H1 (cell line): ENCODE measurements around the gene IFT81. TPM values are rescaled to one million over a fixed set of nuclear protein-coding genes. Genes with fewer than 3 reads are reported as not detected.

Experiments used
- CTCF ChIA-PET: fragments of 300-600 bp; sonication (Branson Sonifier 250); formaldehyde crosslinking; loops from one replicate; lab custom pipeline; 2021; ENCODE audit not compliant: partially characterized antibody; lab: Charles Lee
- POLR2A ChIA-PET: fragments of 300-600 bp; sonication (Branson Sonifier 250); formaldehyde crosslinking; loops from one replicate; lab custom pipeline; 2021; ENCODE audit warnings: inconsistent platforms; ENCODE audit not compliant: partially characterized antibody; lab: Charles Lee
- DNase-seq, 2 experiments: peaks; one replicate each; pipeline versions ENCODE4 v3.0.0 to v3.0.0-alpha.2; 2010 to 2022; ENCODE audit warnings: low spot score in 2 of 2, low read depth in 1 of 2, mixed read lengths in 1 of 2
- FAIRE-seq: peaks from 2 replicates; lab custom pipeline; 2011; peaks lifted over from hg19 to GRCh38; lab: Jason Lieb, UNC
- H2AFZ ChIP-seq: 2 replicates; pipeline ENCODE4 v1.8.1; 2012; ENCODE audit warnings: low read length, inconsistent platforms
- H2AK5ac ChIP-seq: 2 replicates; pipeline ENCODE4 v1.6.1; 2013; ENCODE audit warnings: low read depth, low read length
- H2BK120ac ChIP-seq: replicated peaks from 2 replicates; pipeline ENCODE3; 2013; ENCODE audit warnings: low read depth, low read length, inconsistent platforms
- H2BK12ac ChIP-seq: 2 replicates; pipeline ENCODE4 v1.6.1; 2013; ENCODE audit warnings: low read depth, low read length
- H2BK15ac ChIP-seq: 2 replicates; pipeline ENCODE4 v1.6.1; 2013; ENCODE audit warnings: low read length
- H2BK20ac ChIP-seq: 2 replicates; pipeline ENCODE4 v1.6.1; 2013; ENCODE audit warnings: low read length
- H2BK5ac ChIP-seq: 2 replicates; pipeline ENCODE4 v1.6.1; 2013; ENCODE audit warnings: low read depth, low read length
- H3K14ac ChIP-seq: 2 replicates; pipeline ENCODE4 v1.6.1; 2013; ENCODE audit warnings: inconsistent platforms; ENCODE audit not compliant: insufficient read length
- H3K18ac ChIP-seq: 2 replicates; pipeline ENCODE4 v1.6.1; 2013; ENCODE audit warnings: low read length; ENCODE audit errors: extremely low read depth
- H3K23ac ChIP-seq: 2 replicates; pipeline ENCODE4 v1.6.1; 2013; ENCODE audit warnings: inconsistent platforms; ENCODE audit not compliant: insufficient read length
- H3K23me2 ChIP-seq: 2 replicates; pipeline ENCODE4 v1.6.1; 2013; ENCODE audit warnings: low read depth, low read length
- H3K27ac ChIP-seq: 2 replicates; pipeline ENCODE4 v1.6.1; 2011; ENCODE audit warnings: low read depth, low read length, inconsistent platforms
- H3K27me3 ChIP-seq, 4 experiments: replicated peaks in 1 of 4; 1 replicate in 1 of 4; 2 replicates in 3 of 4; pipeline versions ENCODE4 v1.6.1 to v1.8.1; 2011 to 2013; ENCODE audit warnings: low read length in 3 of 4, mild to moderate bottlenecking in 3 of 4, inconsistent platforms in 2 of 4, mixed read lengths in 2 of 4, moderate library complexity in 1 of 4; ENCODE audit not compliant: control insufficient read depth in 3 of 4, insufficient read depth in 3 of 4; ENCODE audit errors: extremely low read depth in 1 of 4
- H3K36me3 ChIP-seq, 4 experiments: 2 replicates each; pipeline versions ENCODE4 v1.6.1 to v1.8.1; 2011 to 2013; ENCODE audit warnings: mild to moderate bottlenecking in 4 of 4, low read length in 3 of 4, moderate library complexity in 2 of 4, control low read depth in 1 of 4, inconsistent platforms in 1 of 4; ENCODE audit not compliant: insufficient read depth in 4 of 4, control insufficient read depth in 2 of 4
- H3K4ac ChIP-seq: replicated peaks from 2 replicates; pipeline ENCODE3; 2013; ENCODE audit warnings: low read length, low read depth, mixed read lengths, inconsistent platforms; ENCODE audit not compliant: insufficient read length
- H3K4me1 ChIP-seq, 4 experiments: replicated peaks in 1 of 4; 1 replicate in 1 of 4; 2 replicates in 3 of 4; pipeline versions ENCODE4 v1.6.1 to v1.8.1; 2011 to 2013; ENCODE audit warnings: low read length in 3 of 4, inconsistent platforms in 2 of 4, mixed read lengths in 1 of 4; ENCODE audit not compliant: insufficient read depth in 4 of 4, control insufficient read depth in 3 of 4
- H3K4me2 ChIP-seq, 2 experiments: 2 replicates each; pipeline versions ENCODE4 v1.6.1 to v1.8.1; 2011 to 2013; ENCODE audit warnings: low read depth in 2 of 2, low read length in 2 of 2, control low read depth in 1 of 2, inconsistent platforms in 1 of 2, mild to moderate bottlenecking in 1 of 2; ENCODE audit not compliant: insufficient read depth in 1 of 2
- H3K4me3 ChIP-seq, 4 experiments: fragments of 200-600, 300-600 bp in 1 of 4; sonication (generic), shearing (Covaris generic), sonication (Bioruptor Twin) in 1 of 4; 2 replicates each; pipeline versions ENCODE4 v1.5.1 to v1.8.1; 2011 to 2016; ENCODE audit warnings: low read length in 4 of 4, low read depth in 3 of 4, control low read depth in 2 of 4, inconsistent platforms in 2 of 4, mild to moderate bottlenecking in 2 of 4, mixed read lengths in 1 of 4, moderate library complexity in 1 of 4; ENCODE audit not compliant: insufficient read depth in 2 of 4; ENCODE audit errors: extremely low read depth in 1 of 4
- H3K56ac ChIP-seq: replicated peaks from 2 replicates; pipeline ENCODE3; 2013; ENCODE audit warnings: low read depth, mild to moderate bottlenecking, mixed read lengths, low read length, inconsistent platforms; ENCODE audit not compliant: insufficient read length
- H3K79me1 ChIP-seq: 2 replicates; pipeline ENCODE4 v1.6.1; 2013; ENCODE audit warnings: low read depth, low read length, control low read depth
- H3K79me2 ChIP-seq, 2 experiments: 2 replicates each; pipeline versions ENCODE4 v1.6.1 to v1.8.1; 2012 to 2013; ENCODE audit warnings: low read length in 2 of 2, mild to moderate bottlenecking in 2 of 2, inconsistent platforms in 1 of 2; ENCODE audit not compliant: insufficient read depth in 2 of 2, control insufficient read depth in 1 of 2
- H3K9ac ChIP-seq, 4 experiments: replicated peaks in 1 of 4; 1 replicate in 1 of 4; 2 replicates in 3 of 4; pipeline versions ENCODE4 v1.6.1 to v1.8.1; 2011 to 2013; ENCODE audit warnings: low read depth in 3 of 4, low read length in 3 of 4, control low read depth in 2 of 4, mild to moderate bottlenecking in 2 of 4, moderate library complexity in 2 of 4, inconsistent platforms in 1 of 4; ENCODE audit errors: extremely low read depth in 1 of 4
- H3K9me3 ChIP-seq, 2 experiments: 2 replicates each; pipeline versions ENCODE4 v1.6.1 to v1.8.1; 2012 to 2013; ENCODE audit warnings: mild to moderate bottlenecking in 2 of 2, moderate library complexity in 2 of 2, control low read depth in 1 of 2, inconsistent platforms in 1 of 2, low read depth in 1 of 2, low read length in 1 of 2, mixed read lengths in 1 of 2; ENCODE audit not compliant: insufficient read depth in 2 of 2
- H4K20me1 ChIP-seq, 2 experiments: replicated peaks in 1 of 2; 2 replicates each; pipeline versions ENCODE3 to v1.8.1; 2011 to 2013; ENCODE audit warnings: inconsistent platforms in 2 of 2, low read length in 2 of 2, mild to moderate bottlenecking in 1 of 2; ENCODE audit not compliant: insufficient read depth in 2 of 2, control insufficient read depth in 1 of 2
- H4K5ac ChIP-seq: 2 replicates; pipeline ENCODE4 v1.6.1; 2013; ENCODE audit warnings: low read length, low read depth, mixed read lengths, inconsistent platforms; ENCODE audit not compliant: insufficient read length
- H4K8ac ChIP-seq: 2 replicates; pipeline ENCODE4 v1.8.0; 2013; ENCODE audit warnings: mild to moderate bottlenecking, moderate library complexity, low read length, inconsistent platforms; ENCODE audit not compliant: insufficient read depth; ENCODE audit errors: extremely low read depth
- H4K91ac ChIP-seq: replicated peaks from 2 replicates; pipeline ENCODE3; 2013; ENCODE audit warnings: low read length, mixed read lengths, inconsistent platforms; ENCODE audit not compliant: insufficient read length
- KDM1A ChIP-seq: fragments of 200-600, 300-600 bp; sonication (generic); IDR thresholded peaks from 2 replicates; pipeline ENCODE4 v1.7.1; 2016; ENCODE audit warnings: mild to moderate bottlenecking, low read length, borderline replicate concordance
- SP2 ChIP-seq: IDR thresholded peaks from 2 replicates; pipeline ENCODE4 v1.6.1; 2012; ENCODE audit warnings: mild to moderate bottlenecking, low read length, inconsistent platforms
- TAF7 ChIP-seq: optimal IDR thresholded peaks from 2 replicates; pipeline ENCODE3; 2011; ENCODE audit warnings: low read depth, mild to moderate bottlenecking, inconsistent platforms, low read length, moderate library complexity, borderline replicate concordance
- WGBS, 2 experiments: shearing (Covaris generic) in 1 of 2; methylation state at CpG; one replicate each; pipeline versions ENCODE4 v1.1.6 to v1.1.7; 2013 to 2015; ENCODE audit warnings: low lambda C conversion rate in 2 of 2, mixed read lengths in 2 of 2, inconsistent platforms in 1 of 2, low coverage in 1 of 2, missing lambda C conversion rate in 1 of 2; ENCODE audit not compliant: insufficient replicate concordance in 2 of 2, insufficient coverage in 1 of 2, insufficient read length in 1 of 2; ENCODE audit errors: extremely low coverage in 1 of 2, missing lambda C conversion rate in 1 of 2; 5-methylcytosine and 5-hydroxymethylcytosine counted together
- polyA plus RNA-seq, 7 experiments: library from polyadenylated mRNA; depleted of rRNA in 3 of 7; stranded (reverse) in 5 of 7; unstranded in 2 of 7; fragments of >200 nt in 5 of 7; fragments of 200-250 nt in 2 of 7; gene quantifications; 1 replicate in 5 of 7; 2 replicates in 1 of 7; 4 replicates in 1 of 7; pipeline versions ENCODE4 v1.2.1 to v1.2.3, GENCODE V29; 2011 to 2013; ENCODE audit warnings: missing spikeins in 2 of 7, mixed read lengths in 2 of 7
- total RNA-seq: library from RNA; stranded (reverse); fragmentation: NEBNext Ultra II Directional; extraction: Animal tissue kit (Norgen Biotek cat#: 25700); gene quantifications from 2 replicates; pipeline ENCODE4 v1.2.1, GENCODE V29; 2021

IFT81 gene
- total and polyA plus RNA-seq, 2 of the 8 experiments (the other 6 are each of a cell fraction or from before 2014, with no cell fraction given): 4.1 to 14.5 TPM

GRCh38 chr12:110109837-110110535 is 14.2 kb upstream of the IFT81 start:
- Histone ChIP-seq H3K27ac (no peak overlapping the region), H3K79me2 (no peaks in the 10 kb centered on the region), H3K23me2 (no peaks in the 10 kb centered on the region), H3K18ac (no peak overlapping the region), H3K4me1 (peaks cover 0 to 4% (median under 1%) of the 10 kb centered on the region in 4 experiments; a peak in 2 of 7 replicates), H4K20me1 (no peaks in the 10 kb centered on the region), H3K9me3 (0 out of 4 replicates have a peak, but pooled peaks cover 0 to 3% of the 10 kb centered on the region in 2 experiments), H4K5ac (no peak overlapping the region), H3K36me3 (no peaks in the 10 kb centered on the region), H2BK120ac (no peak overlapping the region), H4K8ac (no peak overlapping the region), H2AK5ac (no peak overlapping the region), H3K56ac (no peak overlapping the region), H3K14ac (no peak overlapping the region), H3K23ac (no peak overlapping the region), H3K9ac (no peak overlapping the region), H3K4ac (no peak overlapping the region), H3K27me3 (no peaks in the 10 kb centered on the region), H4K91ac (no peak overlapping the region), H2BK12ac (no peak overlapping the region), H3K4me3 (no peak overlapping the region), H3K4me2 (peak overlapping the region in 1 of 2 experiments; percentile 32; a peak in 1 of 4 replicates), H2AFZ (peak overlapping the region; percentile 98; the same call in 1 of the 2 replicates), H2BK20ac (no peak overlapping the region), H3K79me1 (no peaks in the 10 kb centered on the region), H2BK5ac (no peak overlapping the region), H2BK15ac (no peak overlapping the region)
- TF ChIP-seq SP2 (no peak), KDM1A (no peak), TAF7 (no peak)
- ChIA-PET CTCF (no interaction called here), POLR2A (interaction anchor here (0.6 kb wide), 1 partner anchor 58 kb away, joined by 3 read pairs; no protein-coding TSS in a partner anchor)
- no peak for DNase-seq
- WGBS, 2 experiments: 80% methylated on average over 2 of the region's 2 CpGs; no CpG with 5 or more reads in 1 of the 2 experiments
- no peak for FAIRE-seq
